ENCODE measurements around the gene CEACAM18. TPM values are rescaled to one million over a fixed set of nuclear protein-coding genes. Genes with fewer than 3 reads are reported as not detected.

Gene CEACAM18
- total RNA-seq, 4 donors from 2014 or later: 2.4 to 4.4 (median 2.5) TPM

- Histone ChIP-seq H3K36me3 (no peaks in the 10 kb centered on the region), H3K9me3 (no peaks in the 10 kb centered on the region), H3K4me1 (no peaks in the 10 kb centered on the region), H3K4me3 (no peak overlapping the region), H3K27me3 (no peaks in the 10 kb centered on the region), H3K27ac (no peak overlapping the region)
- TF ChIP-seq CTCF (IDR thresholded peaks at IDR 0.05) (no peak), POLR2A (IDR thresholded peaks at IDR 0.05) (no peak)
- DNase-seq: no peak
These were observed 11.6 kb upstream of the CEACAM18 start for GRCh38 chr19:51466723-51467122.

GRCh38 chr19:51467864-51468544 lies 10.3 kb upstream of the CEACAM18 start:
- Histone ChIP-seq H3K27ac (no peak overlapping the region), H3K9me3 (no peaks in the 10 kb centered on the region), H3K36me3 (no peaks in the 10 kb centered on the region), H3K27me3 (no peaks in the 10 kb centered on the region), H3K4me1 (no peaks in the 10 kb centered on the region), H3K4me3 (no peak overlapping the region)
- TF ChIP-seq CTCF (IDR thresholded peaks at IDR 0.05): no peak
- TF ChIP-seq POLR2A (IDR thresholded peaks at IDR 0.05): no peak
- DNase-seq: peak in 1 of 3 donors; percentile 43

GRCh38 chr19:51468545-51468920 lies 9.8 kb upstream of the CEACAM18 start:
- TF ChIP-seq CTCF (IDR thresholded peaks at IDR 0.05) (no peak), POLR2A (IDR thresholded peaks at IDR 0.05) (no peak)
- Histone ChIP-seq H3K27ac (no peak overlapping the region), H3K4me1 (no peaks in the 10 kb centered on the region), H3K4me3 (no peak overlapping the region), H3K36me3 (no peaks in the 10 kb centered on the region), H3K27me3 (no peaks in the 10 kb centered on the region), H3K9me3 (no peaks in the 10 kb centered on the region)
- DNase-seq: peak in 1 of 3 donors; percentile 19

GRCh38 chr19:51469162-51469561 lies 9.2 kb upstream of the CEACAM18 start:
- no peak overlapping the region for H3K4me3 ChIP-seq
- H3K27me3 ChIP-seq: no peaks in the 10 kb centered on the region
- H3K27ac ChIP-seq: no peak overlapping the region
- no peaks in the 10 kb centered on the region for H3K9me3 ChIP-seq
- peak in 1 of 3 donors; percentile 8 for DNase-seq
- no peak for TF ChIP-seq CTCF (IDR thresholded peaks at IDR 0.05)
- no peak for TF ChIP-seq POLR2A (IDR thresholded peaks at IDR 0.05)
- H3K36me3 ChIP-seq: no peaks in the 10 kb centered on the region
- peaks cover 0 to under 1% (median 0%) of the 10 kb centered on the region in 4 donors for H3K4me1 ChIP-seq

GRCh38 chr19:51469629-51470028 lies 8.7 kb upstream of the CEACAM18 start:
- Histone ChIP-seq H3K4me1 (peaks cover 0 to 5% (median 0%) of the 10 kb centered on the region in 4 donors), H3K27ac (no peak overlapping the region), H3K9me3 (no peaks in the 10 kb centered on the region), H3K36me3 (no peaks in the 10 kb centered on the region), H3K27me3 (no peaks in the 10 kb centered on the region), H3K4me3 (no peak overlapping the region)
- TF ChIP-seq POLR2A (IDR thresholded peaks at IDR 0.05) (no peak), CTCF (IDR thresholded peaks at IDR 0.05) (no peak)
- no peak for DNase-seq

All from Peyer's patch (tissue), 4 donors.